Stomach (tissue), 4 donors: Measurements from ENCODE around the gene WWOX.

Experiments used
- POLR2A ChIP-seq, 4 donors: fragments of 450-650 bp; IDR thresholded peaks; one replicate each; pipeline ENCODE4 v1.6.1; 2016; ENCODE audit warnings: antibody characterized with exemption in 4 of 4, control low read depth in 2 of 4, mild to moderate bottlenecking in 1 of 4, moderate library complexity in 1 of 4
- POLR2AphosphoS5 ChIP-seq, 3 donors: sonication (generic); formaldehyde crosslinking; IDR thresholded peaks; one replicate each; pipeline ENCODE4 v1.6.1; 2016; ENCODE audit warnings: antibody characterized with exemption in 3 of 3
- TF ChIP-seq, protein P1 (sequence below), 7 experiments: fragments of 450-650 bp in 4 of 7; fragments of 200-600 bp in 3 of 7; sonication (generic) in 3 of 7; IDR thresholded peaks; one replicate each; pipeline ENCODE4 v1.5.1; 2016 to 2019; ENCODE audit warnings: antibody characterized with exemption in 7 of 7, control low read depth in 2 of 7, mild to moderate bottlenecking in 1 of 7

DNA sequence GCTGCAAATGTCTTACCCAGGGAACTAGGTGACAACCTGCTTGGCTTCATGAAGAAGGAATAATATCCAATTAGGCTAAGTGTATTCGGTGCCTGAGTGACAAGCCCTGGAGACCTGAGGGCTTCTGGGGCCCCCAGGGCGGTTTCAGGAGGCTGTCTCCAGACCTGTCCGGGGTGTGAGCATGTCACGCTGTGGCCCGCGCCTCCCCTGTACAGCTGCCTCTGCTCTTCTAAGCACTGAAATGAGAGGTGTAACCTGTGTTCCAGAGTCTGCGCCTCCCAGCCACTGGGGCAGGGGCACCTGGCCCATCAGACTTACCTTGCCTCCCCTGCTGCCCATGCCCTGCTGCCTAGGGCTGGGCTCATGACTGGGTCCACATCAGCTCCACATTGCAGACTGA is 114.3 kb downstream of the WWOX start:
- TF ChIP-seq, protein P1, sequence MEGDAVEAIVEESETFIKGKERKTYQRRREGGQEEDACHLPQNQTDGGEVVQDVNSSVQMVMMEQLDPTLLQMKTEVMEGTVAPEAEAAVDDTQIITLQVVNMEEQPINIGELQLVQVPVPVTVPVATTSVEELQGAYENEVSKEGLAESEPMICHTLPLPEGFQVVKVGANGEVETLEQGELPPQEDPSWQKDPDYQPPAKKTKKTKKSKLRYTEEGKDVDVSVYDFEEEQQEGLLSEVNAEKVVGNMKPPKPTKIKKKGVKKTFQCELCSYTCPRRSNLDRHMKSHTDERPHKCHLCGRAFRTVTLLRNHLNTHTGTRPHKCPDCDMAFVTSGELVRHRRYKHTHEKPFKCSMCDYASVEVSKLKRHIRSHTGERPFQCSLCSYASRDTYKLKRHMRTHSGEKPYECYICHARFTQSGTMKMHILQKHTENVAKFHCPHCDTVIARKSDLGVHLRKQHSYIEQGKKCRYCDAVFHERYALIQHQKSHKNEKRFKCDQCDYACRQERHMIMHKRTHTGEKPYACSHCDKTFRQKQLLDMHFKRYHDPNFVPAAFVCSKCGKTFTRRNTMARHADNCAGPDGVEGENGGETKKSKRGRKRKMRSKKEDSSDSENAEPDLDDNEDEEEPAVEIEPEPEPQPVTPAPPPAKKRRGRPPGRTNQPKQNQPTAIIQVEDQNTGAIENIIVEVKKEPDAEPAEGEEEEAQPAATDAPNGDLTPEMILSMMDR (IDR thresholded peaks at IDR 0.05): no peak
- TF ChIP-seq POLR2A (IDR thresholded peaks at IDR 0.05) (no peak), POLR2AphosphoS5 (IDR thresholded peaks at IDR 0.05) (no peak)
